GM18873 (cell line): ENCODE data around the gene PPP2R5B.

Source experiments
- ATAC-seq: cut with Tn5 transposase; IDR thresholded peaks from one replicate; pipeline ENCODE4 v1.9.1; 2021; ENCODE audit warnings: mild to moderate bottlenecking, moderate library complexity, moderate number of reproducible peaks; ENCODE audit not compliant: unreplicated experiment, low FRiP score

PPP2R5B gene

DNA sequence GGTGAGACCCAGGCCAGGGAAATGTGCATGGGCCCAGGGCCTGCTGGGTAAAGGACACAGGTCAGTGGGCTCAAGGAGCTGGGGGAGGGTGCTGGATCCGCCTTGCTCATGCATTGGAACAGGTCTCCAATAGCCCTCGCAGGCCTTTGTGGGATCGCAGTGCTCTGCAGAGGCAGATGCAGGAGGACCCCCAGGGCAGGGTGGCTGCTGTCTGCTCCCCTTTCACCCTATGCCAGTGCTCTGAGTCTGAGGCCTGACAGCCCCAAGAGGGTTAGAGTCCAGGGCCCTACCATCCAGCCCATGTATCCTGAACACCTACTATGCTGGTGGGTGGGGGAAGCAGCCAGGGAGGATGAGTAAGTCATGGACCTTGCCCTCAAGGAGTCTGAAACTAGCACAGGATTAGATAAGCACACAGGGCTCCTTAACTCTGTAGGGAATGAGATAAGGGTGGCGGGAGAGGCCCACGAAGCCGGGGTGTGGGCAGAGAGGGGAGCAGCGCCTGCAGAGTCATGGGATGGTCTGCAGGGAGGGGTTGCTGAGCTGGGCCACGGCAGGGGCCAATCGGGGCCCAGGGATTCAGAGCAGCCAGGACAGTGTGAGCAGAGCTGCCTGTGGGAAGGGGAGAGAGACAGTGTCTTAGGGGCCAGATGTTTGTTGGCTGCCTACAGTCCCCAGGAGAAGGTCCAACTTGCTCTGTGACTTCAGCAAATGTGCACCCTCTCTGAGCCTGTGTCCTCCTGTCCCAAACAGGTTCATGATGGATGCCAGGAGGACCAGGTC is 35.6 kb upstream of the PPP2R5B start:
- no peak for ATAC-seq

DNA sequence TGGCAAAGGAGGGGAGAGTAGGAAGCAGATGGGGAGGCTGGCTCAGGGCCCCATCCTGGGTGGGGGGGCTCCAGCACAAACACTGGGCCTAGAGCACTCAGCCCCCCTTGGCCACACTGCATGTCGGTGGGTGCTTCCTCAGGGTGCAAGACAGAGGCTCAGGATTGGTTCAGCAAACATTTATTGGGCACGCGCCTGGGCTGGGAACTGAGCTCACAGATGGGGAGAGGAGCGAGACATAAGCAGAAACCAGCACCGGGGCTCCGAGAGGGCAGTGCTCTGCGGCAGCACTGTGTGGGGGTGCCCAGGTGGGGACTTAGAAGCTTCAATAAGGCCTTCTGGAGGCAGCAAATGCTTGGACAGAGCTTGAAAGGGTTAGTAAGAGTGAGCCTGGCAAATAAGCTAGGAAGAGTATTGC is 34.0 kb upstream of the PPP2R5B start:
- no peak for ATAC-seq

DNA sequence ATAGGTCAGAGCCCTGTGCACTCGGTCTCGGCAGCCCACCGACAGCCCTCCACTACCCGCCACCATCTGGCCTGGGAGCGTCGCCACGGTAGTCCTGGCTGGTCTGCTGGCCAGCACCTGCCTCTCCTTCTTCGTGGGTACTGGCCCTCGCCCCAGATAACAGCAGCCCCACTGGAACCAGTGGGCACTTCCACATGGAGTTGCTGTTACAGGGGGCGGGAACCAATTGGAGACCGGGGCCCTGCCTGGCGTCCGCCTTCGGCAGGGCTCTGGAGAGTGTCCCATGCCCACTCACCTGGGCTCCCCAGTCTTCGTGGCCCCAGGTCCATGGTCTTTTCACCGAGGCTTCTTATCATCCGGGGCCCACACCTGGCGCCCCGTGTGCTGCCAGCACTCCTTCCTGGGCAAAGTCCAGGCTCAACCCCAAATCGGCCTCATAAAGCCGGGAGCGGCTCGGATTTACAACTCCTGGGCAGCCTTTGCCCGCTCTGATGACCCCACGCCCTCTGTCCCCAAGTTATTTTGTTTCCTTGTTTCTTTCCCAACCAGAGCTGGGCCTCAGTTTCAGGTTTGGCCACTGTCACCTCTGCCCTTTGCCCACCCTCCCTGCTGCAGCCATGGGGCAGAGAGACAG is 33.2 kb upstream of the PPP2R5B start:
- ATAC-seq = no peak

DNA sequence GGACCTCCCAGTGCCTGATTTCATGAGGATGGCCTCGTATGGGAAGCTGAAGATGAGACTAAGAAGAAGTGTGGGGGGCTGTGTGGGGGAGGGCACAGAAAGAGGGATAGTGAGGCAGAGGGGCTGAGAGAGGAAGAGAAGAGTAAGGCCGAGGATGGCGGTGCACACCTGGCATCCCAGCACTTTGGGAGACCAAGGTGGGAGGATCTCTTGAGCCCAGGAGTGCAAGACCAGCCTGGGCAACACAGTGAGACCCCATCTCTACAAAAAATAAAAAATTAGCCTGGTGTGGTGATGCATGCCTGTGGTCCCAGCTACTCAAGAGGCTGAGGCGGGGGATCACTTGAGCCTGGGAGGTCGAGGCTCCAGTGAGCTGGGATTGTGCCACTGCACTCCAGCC is 32.6 kb upstream of the PPP2R5B start:
- ATAC-seq = no peak

DNA sequence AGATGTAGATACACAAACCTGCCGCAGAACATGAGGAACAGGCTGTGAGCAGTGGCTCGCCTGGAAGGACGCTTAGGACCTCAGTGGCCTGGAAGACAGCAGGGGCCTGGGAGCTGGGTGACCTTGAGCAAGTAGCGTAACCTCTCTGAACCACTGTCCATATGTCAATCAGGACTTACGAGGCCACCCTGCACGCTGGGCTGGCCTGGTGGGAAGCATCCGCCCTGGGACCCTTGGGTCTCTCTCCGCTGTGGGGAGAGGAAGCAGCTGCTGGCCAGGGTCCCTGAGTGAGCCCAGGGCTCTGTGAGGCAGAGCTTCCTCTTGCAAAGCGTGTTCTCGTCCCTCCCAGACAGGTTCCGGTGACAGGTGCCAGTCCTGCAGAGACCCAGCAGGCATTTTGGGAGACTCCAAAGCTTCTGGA is 32.1 kb upstream of the PPP2R5B start:
- no peak for ATAC-seq

DNA sequence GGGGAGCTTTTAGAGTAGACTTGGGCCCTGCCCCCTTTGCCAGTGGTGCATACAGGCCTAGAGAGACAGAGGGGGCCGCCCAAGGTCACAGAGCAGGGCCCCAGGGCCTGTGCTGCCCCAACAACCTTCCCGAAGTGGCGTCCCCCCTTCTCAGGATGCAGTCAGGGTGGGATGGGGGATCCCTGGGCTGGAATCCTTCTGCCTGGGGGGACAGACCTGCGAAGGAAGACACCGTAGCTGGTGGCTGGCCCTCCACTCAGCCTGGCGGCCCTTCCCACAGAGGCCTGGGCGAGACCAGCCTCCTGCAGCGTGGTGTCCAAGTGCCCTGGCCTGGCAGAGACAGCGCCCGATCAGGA is 31.7 kb upstream of the PPP2R5B start:
- no peak for ATAC-seq

DNA sequence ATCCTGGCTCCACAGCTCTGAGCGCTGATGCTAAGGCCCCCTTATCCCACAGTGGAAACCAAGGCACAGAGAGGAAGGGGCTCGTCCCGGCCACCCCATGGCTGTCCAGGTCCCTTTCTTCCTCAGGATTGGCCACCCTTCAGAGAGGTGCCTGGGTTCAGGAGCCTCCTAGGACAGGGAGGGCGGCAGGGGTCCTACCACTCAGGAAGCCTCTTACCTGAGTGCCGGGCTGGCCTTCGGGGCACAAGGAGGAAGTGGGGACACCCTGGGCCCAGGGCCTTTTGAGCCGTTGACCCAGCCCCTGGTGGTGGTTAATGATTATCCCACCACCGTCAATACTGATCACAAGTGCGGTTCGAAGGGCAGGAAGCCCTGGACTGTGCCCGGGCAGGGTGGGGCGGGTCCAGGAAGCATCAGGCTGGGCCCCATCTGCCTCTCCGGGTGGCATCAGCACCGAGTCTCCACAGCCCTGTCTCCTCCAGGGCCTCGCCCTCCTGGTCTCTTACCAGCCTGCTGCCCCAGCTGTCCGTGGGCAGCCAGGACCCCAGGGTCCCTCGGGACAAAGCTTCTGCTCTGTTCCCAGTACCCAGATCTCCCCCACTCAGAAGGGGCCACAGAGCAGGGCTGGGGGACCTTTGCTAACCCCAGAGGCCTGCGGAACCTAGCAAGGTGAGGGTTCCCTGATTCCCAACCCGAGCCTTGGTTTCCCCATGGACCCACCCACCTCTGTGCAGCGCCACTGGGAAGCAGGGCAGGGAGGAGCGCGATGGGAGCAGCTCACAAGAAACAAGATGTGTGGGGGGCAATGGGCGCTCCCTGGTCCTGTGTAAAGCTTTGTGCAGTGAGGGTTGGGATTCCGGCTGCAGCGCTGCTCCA is 31.1 kb upstream of the PPP2R5B start:
- no peak for ATAC-seq

DNA sequence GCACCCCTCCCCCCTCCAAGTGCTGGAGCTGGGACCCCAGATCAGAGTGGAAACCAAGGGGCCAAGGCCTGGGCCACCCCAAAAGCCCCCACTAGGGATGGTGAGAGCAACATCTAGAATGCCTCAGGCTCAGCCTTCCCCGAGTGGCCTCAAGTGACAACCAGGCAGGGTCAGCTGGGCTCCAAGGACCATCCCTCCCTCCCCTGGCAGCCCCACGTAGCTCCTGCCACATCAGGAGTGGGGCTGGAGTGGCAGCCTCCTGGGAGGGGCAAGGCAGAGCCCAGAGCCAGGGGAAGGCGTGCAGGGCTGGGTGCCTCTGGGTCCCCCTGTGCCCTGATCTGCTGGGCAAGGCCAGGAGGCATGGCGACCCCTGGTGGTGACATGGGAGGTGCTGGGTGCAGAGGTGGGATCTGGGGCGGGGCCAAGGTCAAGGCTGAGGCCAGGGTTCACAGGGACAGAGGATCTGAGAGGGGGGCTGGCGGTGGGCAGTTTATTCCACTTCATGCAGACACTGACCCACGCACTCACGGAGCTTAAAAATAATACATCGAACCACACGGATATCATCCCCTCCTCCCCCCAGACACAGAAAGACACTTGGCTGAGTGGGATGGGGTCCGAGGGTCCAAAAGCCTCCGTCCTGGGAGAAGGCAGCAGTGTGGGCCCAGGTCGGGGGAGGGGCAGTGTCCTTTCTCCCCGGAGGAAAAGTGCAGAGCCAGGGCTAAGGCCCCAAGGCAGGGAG is 30.2 kb upstream of the PPP2R5B start:
- no peak for ATAC-seq

DNA sequence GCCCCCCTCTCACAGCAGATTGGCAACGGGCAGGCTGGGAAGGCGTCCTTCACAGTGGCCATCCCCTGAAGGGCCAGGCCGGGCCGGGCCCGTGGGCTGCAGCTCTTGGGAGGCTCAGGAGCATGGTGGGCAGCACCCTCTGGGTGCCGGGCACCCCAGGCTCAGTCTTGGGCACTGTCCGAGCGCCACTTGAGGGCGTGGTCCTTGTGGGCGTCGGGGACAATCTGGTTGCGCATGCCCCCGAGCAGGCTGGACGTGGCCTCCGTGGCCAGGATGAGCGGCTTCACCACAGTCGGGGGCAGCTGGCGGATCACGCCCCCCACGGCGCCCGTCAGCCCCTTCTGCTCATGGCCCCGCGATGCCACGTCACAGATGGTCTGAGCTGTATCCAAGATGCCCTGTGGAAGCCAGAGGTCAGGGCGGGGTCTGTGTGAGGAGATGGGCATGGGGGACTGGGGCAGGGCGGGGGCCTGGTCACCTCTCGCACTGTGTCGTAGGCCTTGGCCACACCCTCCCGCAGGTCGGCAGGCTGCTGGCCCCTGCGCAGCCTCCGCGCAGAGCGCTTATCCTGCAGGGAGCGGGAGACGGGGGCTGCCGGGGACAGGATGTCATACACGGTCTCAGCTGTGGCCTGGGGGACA is 29.6 kb upstream of the PPP2R5B start:
- no peak for ATAC-seq

DNA sequence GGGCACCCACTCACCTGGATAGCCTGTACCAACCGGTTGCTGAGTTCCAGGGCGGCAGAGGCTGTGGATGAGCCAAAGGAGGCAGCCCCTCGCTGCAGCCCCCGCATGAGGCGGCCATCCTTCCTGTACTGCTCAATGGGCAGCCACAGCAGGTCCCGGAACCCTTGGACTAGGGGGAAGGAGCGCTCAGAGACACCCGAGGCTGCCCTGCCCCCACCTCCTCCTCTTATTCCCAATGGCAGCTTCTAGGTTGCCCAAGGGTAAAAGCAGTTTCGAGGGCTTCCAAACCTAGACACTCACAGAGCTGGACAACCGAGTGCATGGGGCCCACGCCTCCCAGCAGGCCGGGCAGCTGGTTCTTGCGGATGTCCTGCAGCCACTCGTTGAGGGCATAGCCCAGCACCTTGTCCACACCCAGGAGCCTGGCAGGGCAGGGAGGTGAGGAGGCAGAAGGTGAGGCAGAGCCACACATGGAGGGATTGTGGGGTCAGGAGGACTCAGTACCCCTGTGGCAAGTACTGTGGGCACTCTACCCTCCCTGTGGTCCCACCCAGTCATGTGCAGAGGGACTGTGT is 28.0 kb upstream of the PPP2R5B start:
- ATAC-seq = no peak

DNA sequence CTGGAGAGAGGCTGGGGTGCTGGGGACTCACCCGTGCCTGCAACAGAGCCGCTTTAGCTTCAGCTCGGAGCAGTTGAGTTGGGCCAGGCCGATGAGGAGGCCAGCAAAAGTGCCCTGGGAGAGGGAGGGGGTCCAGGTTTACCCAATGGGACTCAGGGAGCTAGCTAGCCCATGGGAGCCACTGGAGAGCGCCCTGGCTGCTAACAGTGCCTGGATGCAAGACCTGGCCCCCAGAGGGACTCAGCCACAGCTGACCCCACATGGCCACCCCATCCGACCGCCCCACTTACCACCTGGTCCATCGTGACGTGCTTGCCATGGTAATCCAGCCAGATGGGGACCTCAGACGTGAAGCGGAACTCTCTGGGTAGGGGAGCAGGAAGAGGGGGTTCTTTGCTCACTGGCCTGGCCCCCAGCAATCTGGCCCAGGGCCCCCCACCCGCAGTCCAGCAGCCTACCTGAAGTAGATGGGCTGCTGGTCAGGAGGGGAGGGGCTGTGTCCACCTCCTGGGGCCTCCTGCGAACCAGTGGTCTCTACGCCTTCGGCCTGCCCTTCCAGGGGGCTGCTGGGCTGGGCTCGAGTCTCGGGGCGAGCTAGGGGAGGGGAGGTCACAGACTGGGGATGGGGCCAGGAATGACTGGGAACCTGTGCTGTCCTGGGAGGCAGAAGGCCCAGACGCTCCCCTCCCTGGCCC is 27.0 kb upstream of the PPP2R5B start:
- no peak for ATAC-seq

DNA sequence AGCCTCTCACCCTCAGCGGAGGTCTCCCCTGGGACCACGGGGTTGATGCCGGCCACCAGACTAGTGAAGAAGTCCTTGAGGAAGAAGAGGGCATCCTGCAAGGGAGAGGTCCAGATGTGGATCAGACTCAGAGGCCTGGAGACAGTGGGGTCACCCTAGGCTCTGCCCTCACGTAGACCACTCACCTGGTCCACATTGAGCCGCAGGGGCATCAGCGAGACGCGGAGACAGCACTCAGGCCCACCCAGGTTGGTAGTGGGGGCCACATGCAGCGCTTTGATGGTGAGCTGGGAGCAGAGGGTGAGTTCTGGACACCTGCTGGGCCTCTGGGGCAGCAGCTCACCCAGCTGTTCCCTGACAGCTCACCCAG is 26.4 kb upstream of the PPP2R5B start:
- ATAC-seq = no peak

DNA sequence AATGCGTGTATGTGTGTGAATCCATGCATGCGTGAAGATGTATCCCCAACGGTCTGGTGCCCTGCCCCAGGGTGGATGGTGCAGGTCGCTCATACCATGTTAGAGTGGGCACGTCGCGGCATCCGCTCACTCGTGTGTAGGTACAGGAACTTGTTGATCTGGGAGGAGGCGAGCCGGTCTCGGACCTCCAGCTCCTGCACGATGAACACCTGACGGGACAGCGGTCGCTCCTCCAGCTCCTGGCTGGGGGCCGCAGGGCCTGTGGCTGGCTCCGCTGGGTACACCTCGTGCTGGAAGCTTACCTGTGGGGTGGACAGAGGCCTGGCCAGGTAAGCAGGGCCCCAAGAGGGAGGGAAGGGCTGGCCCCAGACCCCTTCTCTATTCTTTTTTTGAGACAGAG is 25.9 kb upstream of the PPP2R5B start:
- ATAC-seq = no peak

DNA sequence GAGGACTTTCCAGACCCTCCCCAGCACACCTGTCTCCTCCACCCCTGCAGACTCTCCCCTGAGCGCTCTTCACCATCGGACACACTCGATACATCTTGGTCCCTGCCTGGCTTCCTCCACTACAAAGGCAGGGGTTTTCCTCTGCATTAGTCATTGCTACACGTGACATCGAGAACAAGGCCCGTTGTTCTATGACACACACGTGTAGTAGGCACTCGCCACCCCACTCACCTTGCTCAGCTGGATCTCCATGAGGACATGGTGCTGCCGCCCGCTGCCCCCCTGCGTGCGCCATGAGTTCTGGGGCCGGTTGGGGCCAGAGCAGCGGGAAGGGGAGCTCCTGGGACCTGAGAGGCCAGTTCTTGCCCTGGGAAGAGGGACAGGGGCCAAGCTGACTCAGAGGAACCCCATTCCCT is 24.2 kb upstream of the PPP2R5B start:
- no peak for ATAC-seq

DNA sequence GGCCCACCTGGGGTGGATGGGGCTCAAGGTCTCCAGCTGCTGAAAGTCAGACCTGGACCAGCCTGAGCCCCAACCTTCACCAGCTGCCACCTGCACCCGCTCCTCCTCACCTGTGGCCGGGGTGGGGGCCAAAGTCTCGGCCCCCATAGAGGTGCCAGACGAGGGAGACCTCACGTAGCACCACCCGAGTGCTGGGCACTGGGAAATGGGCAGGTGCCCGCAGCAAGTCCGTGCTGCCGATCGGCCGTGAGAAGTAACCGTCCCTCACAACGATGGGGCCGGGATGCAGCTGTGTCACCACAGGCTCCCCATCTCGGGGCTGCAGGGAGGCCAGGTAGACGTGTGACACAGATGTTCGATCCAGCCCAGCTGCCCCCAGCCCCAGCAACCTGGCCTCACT is 23.7 kb upstream of the PPP2R5B start:
- ATAC-seq = no peak

DNA sequence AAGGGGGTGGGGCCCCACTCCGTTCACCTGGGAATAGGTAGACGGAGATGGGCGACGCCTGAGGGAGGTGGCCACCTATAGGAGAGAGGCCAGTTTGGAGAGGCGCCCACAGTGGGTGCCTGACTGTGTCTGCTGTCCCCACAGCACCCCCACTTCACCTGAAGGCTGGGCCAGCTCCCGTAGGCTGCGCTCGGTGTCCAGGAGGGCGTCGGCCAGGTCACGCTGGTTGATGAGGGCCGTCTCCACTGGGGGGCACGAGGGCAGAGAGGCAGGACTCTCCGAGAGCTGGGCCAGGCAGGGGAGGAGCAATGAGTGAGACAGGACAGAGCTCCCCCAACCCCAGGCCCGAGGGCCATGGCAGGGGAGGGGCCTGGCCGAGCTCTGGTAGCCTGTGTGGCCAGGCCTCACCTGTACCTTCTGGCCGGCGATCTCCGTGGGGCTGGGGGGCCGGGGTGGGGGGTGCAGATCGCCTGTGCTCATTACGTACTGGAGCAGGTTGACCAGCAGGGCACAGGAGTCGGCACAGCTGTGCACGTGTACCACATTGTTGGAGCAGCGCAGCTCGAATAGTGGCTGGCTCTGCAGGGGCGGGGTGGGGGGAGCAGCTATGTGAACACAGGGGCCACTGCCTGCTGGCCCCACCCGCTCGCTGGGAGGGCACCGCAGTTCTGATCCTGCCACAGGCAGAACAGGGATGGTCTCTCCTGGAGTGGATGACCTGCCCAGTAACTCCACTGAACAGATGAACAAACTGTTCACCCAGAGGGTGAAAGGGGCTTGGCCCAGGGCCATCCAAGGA is 22.2 kb upstream of the PPP2R5B start:
- no peak for ATAC-seq

DNA sequence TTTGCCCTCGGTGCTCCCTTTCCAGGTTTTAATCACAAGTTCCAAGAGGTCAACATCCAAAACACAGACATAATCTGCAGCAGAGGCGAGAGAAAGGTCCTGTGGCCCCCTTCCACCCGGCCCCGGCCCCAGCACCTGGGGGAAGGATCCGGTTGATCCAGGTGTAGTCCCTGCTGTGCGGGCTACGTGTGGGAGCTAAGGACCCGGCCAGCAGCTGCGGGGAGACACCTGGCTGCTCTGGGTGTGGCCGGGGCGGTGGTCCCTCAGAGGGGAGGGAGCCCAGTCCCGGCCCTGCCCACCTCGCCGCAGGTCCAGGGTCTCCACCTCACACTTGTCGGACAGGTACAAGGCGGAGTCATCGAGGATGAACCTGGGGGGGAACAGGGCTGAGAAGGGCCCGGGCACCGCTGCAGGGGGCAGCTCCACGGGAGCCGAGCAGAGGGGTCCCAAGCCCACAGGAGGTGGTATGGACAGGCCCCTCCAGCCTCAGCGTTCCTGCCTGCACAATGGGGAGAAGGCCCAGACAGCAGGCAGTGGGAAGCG is 21.1 kb upstream of the PPP2R5B start:
- no peak for ATAC-seq
